GM19043 (cell line): ENCODE data around the gene RNF10.

Experiments
- ATAC-seq: cut with Tn5 transposase; IDR thresholded peaks from one replicate; pipeline ENCODE4 v1.9.1; 2021; ENCODE audit warnings: low read depth; ENCODE audit not compliant: unreplicated experiment

The RNF10 gene

DNA sequence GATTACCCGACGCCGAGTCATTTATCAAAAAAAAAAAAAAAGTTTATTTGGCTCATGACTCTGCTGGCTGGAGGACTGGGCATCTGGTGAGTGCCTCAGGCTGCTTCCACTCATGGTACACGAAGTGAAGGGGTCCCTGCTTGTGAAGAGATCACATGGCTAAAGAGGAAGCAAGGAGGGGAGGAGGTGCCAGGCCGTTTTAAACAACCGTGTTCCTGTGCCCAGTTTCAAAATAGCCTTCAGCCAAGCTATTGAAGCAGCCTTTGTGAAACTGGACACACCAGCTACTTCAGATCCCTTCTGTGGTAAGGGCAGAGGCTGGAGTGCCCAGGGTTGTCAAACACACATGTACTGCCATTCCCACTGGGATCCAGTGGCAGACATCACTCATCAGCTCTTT is 39.4 kb downstream of the RNF10 start:
- no peak for ATAC-seq

DNA sequence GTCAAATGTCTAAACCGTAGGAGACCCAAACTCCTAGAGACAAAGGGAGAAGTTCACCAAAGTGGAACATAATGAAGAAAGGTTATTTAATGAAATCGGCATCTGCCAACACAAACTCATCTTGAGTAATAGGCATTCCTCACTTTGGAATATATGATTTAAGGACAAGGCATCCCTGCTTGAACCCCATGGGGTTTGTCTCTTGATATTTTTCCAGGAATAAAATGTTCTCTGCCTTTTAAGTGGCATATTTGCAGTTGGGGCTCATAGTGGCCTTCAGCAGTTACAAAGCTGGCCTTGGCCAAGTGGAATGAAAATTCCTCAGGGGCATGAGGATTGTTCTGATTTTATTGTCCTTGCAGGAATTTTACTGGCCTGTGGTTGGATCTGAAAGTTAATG is 40.0 kb downstream of the RNF10 start:
- ATAC-seq: no peak

DNA sequence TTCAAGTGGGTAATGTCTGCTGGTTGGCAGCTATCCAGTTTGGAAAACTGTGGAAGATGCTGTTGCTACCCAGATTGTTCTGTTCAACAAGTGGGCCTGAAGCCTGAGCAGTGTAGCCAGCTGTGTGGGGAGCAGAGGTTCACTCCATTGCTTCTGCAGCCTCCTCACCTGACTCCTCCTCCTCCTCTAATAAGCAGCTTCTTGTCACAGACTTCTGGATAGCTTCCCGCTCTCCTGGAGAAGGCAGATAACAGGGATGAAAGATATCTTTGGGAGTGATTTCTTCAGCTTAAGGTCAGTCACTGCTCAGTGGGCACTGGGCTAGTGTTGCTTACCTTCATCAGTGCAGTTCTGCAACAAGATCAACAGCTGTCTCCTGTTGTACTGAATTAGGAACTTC is 45.0 kb downstream of the RNF10 start:
- no peak for ATAC-seq

DNA sequence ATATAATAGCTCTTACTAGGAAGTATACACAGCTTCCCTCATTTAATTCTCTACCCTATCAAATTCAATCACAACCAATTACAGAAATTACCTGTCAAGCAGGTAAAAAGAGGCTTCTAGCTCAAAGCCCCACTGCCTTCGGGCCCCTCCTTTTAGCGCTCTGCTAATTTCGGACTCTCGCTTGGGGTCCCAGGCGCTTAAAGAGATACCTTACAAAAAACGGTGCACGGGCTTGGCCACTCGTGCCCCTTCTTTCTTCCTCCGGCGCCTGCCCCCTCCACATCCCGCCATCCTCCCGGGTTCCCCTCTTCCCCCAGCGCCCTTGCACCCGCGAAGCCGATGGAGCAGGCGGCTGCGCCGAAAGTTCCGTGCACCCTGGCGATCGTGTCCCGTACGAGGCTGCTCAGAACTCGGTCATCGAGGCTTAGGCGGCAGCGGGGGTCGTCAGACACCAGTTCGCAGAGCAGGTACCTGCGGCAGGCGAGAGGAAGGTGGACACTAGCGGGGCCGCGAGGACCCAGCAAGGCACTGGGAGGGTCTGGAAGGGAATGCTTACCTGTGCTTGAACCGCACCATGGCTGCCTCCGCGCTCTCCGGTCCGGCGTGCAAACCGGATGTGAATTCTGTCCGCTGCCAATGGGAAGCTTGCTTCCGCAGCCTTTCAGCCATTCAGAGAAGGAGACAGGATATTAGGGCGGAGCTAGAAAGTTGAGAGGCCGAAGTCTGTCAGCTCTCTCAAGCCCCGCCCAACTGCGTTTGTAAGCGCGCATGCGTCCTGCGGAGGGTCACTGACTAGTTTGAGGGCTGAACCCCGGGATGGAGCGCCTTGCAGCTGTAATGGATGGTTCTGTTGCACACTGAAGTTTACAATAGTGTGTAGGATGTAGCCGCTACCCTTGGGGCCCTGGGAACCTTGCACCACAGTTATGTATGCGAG is 46.9 kb downstream of the RNF10 start, which contains the start of gene POP5:
Gene POP5 (minus strand): TSS at position 616 of the 937 bp plus-strand sequence. CDS start 40 bp downstream, at position 576.
- peak; percentile 89 for ATAC-seq

DNA sequence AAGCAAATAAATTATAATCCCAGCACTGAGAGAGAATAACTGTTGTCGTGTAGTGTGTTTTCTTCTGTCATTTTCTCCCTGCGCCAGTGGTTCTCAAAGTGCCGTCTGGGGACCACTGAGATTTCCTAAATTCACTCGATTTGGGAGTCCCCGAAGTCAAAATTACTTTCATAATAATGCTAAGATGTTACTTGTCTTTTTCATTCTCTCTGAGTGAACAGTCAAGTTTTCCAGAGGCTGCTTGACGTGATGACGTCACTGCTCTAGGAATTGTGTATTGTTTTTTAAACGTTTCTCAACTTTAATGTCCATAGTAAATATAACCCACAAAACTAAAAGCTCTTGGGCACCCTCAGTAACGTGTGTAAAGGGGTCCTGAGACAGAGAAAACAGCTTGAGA is 47.8 kb downstream of the RNF10 start:
- no peak for ATAC-seq

DNA sequence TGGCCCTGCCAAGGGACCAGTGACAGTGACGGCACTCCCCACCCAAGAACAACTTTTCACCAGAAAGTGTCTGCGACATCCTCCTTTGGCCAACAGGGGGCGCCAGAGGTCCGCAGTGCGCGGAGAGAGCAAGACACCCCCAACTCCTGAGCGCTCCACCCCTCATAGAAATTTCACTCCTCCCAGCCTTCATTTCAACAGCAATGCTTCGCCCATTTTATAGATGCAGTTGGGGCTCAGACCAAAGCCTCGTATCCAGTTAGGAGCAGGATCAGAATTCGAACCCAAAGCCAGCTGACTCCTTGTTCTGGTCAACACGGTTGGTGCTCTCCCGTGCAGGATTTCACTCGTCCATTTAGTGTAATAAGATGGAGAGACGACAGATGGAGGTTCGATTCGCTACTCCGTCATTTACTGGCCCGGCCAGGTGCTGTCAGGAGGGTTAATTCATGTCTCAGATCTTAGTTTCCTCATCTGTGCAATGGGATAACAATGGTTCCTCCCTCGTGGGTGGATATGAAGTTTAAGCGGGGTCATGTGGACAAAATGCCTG is 49.4 kb downstream of the RNF10 start:
- no peak for ATAC-seq

DNA sequence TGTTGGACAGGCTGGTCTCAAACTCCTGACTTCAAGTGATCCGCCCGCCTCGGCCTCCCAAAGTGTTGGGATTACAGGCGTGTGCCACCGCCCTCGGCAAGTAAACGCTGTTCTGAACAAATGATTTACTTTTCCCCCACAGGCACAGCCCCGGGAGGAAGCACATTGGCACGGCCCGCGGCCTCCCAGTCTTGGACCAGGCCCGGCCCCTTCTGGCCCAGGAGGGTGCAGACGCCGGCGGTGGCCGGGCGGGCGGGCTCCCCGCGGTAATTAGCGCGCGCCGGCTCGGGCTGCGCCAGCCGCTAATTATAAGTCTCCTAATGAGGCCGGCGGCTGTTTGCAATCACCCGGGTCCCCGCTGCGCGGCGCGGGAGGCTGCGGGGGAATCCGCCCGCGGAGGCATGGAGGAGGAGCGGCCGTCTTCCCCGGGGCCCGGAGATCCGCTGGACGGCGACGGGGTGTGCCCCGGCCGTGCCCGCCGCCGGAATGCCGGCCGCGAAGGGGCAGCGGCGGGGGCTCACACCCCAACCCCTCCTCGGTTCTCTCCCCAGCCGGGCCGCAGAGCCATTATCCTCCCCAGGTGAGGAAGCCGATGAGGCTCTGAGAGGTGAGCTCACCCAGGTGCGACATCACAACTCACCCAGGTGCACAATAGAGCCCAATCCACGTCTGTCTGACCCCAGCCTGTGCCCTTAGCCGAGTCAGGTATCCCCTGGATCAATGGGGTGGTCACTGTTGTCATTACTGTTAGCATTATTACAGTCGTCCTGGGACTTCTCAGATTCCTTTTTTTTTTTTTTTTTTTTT is 50.4 kb downstream of the RNF10 start:
- no peak for ATAC-seq

DNA sequence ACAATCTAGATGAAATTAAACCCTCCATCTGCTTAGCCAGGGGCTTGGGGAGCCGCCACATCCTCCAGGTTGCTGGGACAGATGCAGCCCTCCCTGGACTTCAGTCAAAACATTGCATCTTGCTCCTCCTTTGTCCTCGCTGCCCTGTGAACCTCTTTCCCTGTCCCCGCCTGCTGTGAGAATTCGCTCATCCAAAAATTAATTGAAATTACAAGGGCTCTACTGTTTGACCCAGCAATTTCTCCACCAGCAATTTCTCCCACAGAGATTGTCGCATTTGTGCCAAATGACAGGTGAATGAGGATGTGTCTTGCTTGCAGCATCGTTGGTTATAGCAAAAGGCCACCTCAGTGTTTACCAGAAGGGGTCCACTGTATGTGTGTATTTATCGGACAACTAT is 52.0 kb downstream of the RNF10 start:
- no peak for ATAC-seq

DNA sequence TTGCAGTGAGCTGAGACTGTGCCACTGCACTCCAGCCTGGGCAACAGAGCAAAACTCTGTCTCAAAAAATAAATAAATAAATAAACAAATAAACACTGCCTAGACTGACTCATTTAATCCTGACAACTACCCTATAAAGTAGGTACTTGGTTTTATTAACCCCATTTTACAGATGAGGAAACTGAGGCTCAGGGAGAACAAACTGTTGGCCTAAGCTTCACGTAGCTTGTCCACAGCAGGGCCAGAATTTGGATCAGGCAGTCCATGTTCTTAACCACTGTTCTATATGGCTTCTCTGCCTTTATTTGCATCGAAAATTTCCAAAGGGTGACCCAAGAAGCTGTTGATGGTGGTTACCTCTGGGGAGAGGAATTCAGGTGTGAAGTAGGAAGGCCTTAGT is 52.7 kb downstream of the RNF10 start:
- ATAC-seq: no peak

DNA sequence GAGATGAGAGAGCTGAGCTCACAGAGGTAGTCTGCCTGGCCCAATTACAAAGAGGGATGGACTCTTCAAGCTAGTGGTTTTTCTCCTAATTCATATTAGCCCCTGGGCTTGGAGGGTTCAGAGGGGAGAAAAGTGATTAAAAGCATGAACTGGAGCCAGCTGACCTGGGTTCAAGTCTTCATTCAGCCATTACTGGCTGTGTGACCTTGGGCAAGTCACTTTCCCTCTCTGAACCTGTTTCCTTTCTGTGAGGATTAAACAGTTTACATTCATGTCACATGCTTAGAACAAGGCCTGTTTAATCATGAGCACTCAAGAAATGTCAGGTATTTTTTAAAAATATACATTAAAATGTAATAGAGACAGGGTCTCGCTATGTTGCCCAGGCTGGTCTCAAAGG is 54.2 kb downstream of the RNF10 start:
- no peak for ATAC-seq

DNA sequence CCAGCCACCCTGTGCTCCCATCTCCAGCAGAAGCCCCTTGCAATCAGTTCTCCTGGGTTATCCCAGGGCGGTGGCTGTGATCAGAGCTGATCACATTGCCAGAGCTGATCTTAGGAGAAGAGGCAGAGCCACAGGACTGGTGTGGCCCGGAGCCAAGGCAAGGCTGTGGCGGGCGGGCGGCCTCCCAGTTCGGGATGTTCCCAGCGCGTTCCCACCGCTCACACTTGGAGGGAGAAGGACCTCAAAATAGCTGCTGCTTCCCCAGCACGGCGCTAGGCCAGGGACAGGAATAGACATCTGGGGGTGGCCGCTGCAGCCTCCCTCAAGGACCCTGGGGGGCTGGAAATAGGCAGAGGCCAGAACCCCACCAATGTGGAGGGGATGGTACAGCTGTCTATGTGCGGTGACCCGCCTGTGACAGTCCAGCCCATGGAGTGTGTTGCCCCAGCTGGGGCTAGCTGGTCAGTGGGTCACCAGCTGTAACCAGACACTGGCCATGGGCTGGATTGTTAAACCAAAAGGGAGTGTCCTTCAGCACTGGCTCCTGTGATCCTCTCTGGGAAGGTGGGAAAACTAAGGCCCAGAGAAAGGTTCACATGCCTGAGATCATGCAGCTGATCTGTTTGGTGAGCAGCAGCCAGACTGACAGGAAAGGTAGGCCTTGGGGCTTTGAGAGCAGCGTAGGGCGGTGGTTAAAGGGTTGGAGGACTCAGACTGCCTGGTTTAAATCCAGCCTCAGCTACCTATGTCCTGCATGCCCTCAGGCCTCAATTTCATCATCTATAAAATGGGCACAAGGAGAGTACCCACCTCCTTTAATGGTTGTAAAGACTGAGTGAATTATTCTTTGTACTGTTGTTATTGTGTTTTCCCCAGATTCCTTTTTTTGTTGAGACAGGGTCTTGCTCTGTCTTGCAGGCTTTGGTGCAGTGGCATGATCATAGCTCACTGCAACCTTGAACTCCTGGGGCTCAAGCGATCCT is 55.1 kb downstream of the RNF10 start:
- ATAC-seq: no peak

DNA sequence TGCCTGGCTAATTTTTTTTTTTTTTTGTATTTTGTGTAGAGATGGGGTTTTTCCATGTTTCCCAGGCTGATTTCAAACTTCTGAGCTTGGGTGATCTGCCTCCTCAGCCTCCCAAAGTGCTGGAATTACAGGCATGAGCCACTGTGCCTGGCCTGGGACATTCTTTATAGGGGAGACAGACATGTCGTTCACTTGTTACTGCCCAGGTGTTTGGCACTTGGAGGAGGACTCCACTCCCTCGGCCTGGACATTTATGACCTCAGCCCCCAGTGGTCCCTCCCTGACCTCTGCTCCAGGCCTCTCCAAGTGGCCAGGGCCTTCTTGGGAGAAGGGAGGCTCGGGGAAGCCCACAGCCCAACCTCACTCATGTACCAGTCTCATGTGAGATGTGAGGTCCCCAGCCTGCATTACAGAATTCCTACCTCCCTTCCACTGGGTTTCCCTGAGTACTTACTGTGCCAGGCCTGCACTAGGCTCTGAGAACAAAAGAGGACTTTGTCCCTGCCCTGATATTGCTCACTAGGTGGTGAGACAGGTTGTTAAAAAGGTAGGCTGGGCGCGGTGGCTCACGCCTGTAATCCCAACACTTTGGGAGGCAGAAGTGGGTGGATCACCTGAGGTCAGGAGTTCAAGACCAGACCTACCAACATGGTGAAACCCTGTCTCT is 56.7 kb downstream of the RNF10 start:
- ATAC-seq: no peak

DNA sequence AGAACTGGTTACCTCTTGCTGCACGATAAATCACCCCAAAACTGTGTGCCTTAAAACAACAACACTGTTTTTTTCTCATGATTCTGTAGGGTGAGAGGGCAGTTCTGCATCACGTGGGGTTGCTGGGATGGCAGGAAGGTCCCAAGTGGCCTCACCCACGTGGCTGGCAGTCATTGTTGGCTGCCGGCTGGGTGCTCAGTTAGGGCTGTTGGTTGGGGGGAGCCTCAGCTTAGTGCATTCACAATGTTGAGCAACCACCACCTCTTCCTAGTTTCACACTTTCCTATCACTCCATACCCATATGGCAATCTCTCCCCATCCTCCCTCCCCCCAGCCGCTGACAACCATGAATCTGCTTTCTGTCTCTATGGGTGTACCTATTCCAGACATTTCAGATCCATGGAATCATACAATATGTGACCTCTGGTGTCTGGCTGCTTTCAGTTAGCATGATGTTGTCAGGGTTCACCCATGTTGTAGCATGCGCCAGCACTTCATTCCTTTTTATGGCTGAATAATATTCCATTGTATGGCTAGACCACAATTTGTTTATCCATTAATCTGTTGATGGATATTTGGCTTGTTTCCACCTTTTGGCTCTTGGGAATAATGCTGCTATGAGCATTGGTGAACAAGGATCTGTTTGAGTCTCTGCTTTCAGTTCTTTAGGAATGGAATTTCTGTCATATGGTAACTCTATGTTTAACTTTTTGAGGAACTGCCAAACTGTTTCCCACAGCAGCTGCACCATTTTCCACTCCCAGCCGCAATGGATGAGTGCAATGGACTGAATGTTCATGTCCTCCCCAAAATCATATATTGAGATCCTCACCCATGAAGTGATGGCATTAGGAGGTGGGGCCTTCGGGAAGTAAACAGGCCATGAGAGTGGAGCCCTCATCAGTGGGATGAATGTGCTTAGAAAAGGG is 58.2 kb downstream of the RNF10 start:
- no peak for ATAC-seq

DNA sequence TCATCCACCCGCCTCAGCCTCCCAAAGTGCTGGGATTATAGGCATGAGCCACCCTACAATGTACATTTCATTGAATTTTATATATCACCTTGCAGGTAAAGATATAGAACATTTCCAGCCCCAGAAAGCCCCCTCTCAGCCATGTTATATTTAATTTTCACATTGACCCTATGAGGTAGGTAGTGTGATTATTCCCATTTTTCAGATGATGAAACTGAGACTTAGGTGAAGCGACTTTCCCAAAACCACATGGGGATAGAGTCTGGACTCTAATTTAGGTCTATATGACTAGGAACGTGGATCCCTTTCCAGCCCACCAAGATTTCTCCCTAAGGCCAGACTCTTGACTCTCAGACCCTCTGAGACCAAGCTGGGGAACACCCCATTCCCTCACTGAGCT is 62.7 kb downstream of the RNF10 start:
- no peak for ATAC-seq

DNA sequence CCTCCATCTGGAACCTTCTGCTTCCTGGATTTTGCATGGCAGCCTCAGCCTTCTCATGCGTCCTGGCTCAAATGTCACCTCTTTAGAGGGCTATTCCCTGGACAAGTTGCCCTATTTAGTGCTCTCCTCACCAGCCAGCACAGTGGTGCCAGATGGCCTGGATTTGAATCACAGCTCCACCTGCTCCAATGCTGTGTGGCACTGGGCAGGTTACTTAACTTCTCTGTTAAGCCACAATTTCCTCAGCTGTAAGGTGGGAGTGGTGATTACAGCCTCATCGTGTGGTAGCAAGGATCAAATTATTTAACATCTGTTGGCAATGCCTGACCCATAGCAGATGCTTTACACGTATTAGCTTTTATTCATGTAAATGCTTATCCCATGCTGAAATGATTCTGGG is 63.7 kb downstream of the RNF10 start:
- ATAC-seq: no peak

DNA sequence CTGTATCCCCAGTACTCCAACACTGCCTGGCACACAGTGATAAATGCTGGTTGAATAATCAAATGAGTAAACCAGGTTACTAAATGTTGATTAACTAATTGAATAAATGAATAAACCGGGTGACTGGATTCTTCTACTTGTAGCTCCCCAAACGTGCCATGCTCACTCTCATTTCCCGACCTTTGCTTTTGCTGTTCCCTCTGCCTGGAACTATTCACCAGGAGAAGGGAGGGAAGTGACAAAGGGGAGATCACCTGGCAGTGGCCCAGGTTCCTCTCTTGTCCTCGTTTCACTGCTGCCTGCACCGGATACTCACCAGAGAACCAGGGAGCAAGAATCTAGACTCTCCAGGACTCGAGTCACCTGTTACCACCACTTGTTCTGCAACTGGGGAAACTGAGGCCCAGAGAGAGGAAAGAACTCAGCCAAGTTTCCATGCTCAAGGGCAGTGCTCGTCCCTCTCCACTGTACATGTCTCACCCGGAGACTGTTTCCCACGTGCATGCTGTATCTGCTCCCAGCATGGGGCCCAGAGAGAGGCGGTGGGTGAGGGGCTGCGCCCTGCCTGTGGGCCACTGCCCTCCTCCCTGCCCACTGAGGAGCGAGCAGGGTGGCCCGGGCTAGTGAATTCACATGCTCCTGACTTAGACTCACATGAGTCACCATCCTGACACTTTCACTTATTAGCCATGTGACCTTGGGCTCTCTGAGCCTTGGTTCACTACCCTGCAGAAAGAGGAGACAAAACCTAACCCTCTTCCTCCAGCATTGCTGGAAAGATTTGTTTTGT is 64.7 kb downstream of the RNF10 start:
- no peak for ATAC-seq

DNA sequence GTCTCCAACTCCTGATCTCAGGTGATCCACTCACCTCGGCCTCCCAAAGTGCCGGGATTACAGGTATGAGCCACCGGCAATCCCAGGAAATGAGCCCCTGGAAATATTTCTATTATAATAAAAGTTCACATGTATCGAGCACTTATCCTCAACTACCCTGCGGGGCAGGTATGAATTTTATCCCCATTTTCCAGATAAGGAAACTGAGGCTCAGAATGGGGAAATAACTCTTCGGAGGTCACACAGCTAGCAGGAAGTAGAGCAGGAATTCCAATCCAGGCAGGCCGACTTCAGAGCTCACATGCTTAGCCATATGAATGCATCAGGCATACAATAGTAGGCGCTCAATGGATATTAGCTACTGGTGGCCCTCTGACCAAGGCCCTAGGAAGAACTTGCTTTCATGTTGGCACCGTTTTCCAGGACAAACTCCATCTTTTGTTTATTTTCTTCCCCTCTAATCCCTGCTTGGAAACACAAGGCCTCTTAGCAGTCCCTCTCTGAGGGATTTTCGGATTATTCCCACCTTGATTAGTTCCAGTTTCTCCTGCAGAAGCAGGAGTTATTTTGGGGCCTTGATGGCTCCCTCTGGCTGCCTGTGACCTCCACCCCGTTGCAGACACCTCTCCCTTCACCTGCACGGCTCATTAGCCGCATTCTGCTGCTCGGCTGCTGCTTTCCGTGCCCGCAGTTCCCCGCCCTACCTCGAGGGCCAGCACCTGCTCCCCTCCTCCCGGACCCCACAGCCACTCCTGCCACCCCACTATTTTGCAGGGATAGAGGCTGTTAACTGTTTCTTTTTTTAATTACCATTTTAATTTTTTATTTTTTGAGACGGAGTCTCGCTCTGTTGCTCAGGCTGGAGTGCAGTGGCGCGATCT is 65.8 kb downstream of the RNF10 start:
- ATAC-seq: no peak
